KG1 (cell line): ENCODE results near the gene SFSWAP.
"Not testable (repeated sequence)": the region's sequence is repeated elsewhere in the genome, so short reads cannot be mapped to it uniquely, and the experiment has no call there.

Experiments used
- DNase-seq: peaks from one replicate; lab custom pipeline; 2025; lab: John Stamatoyannopoulos, UW

The SFSWAP gene

DNA sequence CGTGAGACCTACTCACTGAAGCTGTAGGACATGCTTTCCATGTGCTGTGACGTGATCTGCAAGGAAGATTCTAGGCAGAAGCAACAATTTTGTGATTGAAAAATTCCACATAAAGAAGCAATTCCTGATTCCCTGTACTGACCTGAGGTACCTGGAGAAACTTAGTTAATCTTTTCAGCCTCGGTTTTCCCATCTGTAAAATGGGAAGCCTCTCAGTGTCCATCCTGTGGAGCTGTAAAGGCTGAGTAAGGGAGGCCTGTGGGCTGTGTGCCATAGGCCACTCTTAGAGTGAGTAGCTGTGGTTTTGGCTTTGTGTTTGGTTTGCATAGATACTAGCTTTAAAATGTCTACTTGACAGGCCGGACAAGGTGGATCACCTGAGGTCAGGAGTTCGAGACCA lies 50.7 kb downstream of the SFSWAP start:
- DNase-seq: no peak

DNA sequence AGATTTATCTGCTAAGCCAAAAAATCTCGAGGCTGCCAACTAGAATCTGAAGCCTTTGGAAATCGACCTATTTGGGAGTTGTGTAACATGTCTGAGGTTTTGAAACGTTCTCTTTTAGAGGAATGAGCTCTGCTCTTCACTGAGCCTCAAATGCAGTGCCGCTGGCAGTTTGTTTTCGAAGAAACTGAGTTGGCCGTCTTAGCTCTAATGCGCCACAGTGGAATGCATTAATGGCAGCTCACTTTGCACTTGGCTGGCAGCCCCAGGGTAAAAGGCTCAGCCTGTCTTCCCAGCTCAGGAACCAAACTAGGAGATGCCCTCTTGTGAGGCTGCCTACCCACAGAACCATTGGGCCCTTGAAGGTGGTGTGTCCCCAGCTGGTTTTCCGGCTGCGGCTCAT lies 53.8 kb downstream of the SFSWAP start:
- no peak for DNase-seq

DNA sequence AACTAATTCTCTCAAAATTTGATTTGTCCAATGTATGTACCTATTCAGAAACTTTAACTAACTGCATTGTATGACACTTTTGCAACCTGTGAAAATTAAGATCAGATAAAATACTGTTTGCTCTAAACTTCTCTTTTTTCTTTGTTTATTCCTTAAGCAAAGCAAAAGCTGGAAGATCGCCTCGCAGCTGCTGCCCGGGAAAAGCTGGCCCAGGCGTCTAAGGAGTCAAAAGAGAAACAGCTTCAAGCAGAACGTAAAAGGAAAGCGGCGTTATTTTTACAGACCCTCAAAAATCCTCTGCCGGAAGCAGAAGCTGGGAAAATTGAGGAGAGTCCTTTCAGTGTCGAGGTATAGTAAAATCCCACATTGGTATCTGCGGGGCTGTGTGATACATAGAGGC lies 55.1 kb downstream of the SFSWAP start:
- DNase-seq: no peak

DNA sequence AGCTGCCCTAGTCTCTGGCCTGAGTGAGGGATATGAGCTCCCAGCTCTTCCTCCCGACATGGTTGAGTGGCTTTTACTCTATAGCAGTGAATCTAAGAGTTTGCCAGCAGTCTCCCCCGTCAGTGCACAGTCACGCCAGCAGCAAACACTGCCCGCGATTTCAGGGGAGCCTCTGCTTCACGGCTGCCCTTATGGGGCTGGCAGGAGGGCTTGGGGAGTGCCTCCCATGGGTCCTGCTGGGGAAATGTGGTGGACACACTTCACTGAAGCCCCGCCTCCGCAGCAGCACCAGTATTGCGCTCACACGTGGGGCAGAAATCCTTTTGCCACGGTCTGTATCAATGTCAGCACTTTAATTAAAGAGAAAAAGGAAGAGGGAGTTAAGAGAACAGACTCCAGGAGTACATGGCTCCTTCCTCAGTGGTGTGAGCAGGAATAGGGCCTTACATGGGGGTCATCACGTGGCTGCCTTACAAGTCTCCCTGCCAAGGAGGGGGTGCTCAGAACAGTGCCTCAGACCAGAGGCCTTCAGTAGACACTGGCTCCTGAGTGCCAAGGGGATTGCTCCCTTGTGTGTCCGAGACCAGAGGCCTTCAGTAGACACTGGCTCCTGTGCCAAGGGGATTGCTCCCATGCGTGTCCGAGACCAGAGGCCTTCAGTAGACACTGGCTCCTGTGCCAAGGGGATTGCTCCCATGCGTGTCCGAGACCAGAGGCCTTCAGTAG lies 55.7 kb downstream of the SFSWAP start:
- DNase-seq: no peak

DNA sequence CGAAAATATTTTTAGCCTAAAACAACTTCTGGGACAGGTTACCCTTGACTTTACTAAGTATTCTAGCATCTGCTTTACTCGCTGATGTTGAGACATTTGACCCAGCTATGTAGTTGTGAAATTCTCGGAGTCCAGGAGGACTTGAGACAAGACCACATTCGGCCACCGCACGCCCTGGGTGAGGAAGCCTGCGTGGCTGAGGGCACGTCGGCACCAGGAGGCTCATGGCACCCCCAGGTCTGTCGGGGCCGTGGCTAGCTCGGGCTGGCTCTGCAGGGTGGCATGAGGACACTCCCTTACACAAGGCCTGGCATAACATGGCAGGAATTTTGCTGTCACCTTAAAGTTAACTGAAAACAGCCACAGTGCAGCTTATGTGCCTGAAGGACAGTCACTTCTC lies 59.2 kb downstream of the SFSWAP start:
- no peak for DNase-seq

DNA sequence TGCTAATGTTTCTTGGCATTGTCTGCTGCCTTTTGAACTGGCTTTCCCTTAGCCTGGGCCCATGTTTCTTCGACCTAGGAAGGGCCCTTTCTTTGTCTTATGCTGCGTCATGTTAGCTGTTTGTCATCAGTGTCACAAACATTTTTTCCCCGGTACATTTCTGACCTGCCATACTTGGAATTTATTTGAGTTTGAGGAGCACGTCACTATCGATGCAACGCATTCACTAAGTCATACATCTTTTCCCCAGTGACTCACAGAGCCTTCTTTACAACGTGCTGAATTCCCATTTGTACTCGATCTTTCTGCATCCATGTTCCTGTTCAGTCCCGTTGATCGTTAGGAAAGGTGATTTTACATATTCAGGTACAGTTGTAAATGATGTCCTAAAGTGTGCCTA lies 61.1 kb downstream of the SFSWAP start:
- no peak for DNase-seq

DNA sequence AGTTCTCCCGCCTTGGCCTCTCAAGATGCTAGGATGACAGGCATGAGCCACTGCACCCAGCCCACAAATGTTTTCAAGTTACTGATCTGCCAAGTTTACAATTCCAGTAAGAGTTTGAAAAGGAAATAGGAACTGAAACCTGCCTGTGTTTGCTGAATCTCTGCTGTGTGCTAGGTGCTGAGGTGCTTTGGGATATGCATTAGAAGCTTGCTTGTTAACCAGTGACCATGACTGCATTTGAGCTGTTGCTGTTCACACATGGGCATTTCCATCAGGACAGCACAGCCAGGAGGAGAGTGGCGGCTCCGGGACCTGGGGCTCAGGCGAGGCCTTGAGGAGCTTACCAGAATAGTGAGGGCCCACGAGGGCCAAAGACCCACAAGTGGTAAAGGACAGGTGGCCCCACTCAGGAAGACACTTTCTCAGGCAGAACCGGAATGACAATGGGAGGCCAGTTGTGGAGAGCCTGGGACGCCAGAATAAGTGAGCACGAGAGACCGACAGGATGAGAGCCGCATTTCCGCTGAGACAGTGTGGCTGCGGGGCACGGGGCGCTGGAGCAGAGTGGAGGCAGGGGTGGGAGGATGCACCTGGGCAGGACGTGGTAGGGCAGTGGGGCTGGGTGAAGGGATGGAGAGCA lies 62.8 kb downstream of the SFSWAP start:
- no peak for DNase-seq

DNA sequence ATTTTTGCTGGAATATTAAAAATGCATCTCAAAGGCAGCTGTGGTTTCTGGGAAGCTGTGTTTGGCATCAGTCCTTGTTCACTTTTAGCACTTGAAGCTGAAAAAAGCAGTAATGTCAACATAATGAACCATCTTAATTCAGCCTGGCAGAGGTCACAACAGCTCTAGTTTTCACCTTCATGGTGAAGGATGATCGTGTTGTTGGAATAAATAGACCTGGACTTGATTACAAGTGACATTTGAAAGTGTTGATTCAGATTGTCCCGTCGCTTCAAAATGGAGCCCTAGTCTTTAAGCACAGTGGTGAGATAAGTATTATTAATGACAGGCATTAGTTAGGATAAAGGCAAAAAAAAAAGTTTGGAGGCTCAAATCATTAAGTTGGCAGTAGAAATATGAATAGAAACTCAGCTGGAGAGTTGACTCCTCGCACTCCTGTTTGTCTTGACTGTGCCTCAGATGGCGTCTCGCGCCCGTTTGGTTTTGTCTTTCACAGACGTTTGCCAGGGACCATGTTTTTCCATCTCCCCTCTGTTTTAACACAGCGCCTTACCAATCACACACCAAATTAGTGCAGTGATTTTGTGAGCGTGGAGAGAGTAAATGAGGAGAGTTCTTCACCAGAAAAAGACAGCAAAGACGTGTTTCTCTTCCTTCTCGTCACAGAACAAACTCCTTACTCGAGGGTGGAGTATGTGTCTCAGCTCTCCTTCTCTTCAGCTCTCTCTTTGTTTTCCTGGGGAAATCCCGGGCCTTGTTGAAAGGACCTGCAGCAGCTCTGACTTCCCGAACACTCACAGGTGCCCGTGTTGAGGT lies 63.9 kb downstream of the SFSWAP start:
- DNase-seq: no peak

DNA sequence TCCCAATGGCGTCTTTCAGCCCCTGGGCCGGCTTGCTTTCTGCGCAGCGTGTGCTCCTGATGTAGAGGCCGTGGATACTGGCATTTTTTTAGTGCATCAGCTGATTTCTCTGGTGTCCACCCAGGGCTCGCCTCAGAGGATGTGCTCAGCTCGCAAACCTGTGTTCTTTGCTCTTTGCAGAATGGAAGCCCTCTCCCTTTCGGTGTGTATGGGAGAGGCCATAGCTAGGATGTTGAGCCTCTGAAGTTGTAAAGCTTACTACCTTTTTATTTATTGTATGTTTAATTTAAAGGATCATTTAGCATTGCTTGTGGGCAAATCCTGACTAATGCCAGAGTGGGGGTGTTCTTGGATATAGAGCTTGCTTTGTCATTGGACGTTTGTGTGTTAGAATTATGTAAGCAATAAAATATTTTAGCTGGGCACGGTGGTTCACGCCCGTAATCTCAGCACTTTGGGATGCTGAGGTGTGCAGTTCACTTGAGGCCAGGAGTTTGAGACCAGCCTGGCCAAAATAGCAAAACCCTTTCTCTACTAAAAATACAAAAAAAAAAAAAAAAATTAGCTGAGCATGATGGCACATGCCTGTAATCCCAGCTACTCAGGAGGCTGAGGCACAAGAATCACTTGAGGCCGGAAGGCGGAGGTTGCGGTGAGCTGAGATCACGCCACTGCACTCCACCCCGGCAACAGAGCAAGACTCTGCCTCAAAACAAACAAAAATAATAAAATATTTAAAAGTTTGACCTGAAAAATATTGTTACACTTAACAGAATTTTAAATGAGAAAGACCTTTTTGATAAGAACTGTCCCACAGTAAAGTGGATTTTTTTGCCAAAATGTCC lies 64.7 kb downstream of the SFSWAP start:
- DNase-seq: no peak

DNA sequence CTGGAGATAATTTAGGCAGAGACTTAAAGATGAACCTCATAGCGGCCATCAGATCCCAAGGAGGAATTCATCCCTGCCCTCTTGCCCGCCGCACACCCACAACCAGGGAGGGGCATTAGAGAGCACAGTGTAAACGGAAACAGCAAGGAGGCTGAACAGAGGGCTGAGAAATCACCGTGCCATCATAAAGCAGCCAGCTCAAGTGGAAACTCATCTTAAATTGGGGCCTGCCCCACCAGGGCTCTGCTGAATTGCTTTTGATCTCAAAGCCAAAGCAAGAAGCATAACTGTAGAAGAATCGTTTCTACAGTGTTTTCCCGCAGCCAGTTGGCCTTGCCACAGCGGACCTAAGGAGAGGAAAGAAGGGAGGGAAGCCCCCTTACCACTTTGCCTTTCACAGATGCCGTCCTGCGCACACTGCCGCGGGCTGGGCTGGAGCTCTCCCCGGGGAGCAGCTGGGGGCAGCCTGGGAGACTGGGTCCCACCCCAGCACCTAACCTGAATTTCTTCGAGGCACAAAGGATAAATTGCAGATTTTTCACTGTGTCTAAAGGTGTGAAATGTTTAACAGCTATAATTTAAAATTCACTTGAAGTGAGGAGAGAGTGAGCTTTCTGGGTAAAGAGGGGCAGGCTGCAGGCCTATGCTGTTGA lies 65.5 kb downstream of the SFSWAP start:
- no peak for DNase-seq

DNA sequence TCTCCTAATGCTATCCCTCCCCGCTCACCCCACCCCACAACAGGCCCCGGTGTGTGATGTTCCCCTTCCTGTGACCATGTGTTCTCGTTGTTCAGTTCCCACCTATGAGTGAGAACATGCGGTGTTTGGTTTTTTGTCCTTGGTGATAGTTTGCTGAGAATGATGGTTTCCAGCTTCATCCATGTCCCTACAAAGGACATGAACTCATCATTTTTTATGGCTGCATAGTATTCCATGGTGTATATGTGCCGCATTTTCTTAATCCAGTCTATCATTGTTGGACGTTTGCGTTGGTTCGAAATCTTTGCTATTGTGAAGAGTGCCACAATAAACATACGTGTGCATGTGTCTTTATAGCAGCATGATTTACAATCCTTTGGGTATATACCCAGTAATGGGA lies 66.4 kb downstream of the SFSWAP start:
- not testable (repeated sequence) for DNase-seq

DNA sequence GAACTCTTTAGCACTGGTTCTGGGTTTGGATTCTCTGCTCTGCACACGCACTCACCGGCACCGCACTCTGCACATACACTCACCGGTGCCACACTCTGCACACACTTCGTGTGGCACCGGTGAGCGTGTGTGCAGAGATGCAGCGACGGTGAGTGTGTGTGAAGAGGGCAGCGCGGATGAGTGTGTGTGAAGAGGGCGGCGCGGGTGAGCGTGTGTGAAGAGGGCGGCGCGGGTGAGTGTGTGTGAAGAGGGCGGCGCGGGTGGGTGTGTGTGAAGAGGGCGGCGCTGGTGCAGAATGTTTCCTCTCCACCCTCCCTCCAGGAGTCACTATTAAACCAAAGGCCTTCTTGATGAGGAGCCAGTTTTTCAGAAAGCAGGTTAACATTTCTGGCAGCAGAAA lies 68.1 kb downstream of the SFSWAP start:
- DNase-seq: no peak

DNA sequence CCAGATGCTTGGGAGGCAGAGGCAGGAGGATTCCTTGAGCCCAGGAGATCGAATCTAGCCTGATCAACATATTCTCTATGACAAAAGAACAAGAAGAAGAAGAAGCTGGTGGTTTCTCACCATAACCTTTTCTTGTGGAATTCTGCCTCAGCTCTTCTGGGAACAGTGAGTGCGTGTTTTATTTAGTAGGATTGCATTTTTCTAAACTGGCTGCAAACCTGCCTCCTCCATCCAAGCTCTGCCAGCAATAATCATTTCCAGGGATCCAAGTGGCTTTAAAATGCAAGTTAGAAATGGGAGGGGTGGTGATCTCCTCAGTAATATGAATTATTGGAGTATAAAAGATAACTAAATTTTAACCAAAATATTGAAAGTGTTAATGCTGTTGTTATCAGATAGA lies 71.2 kb downstream of the SFSWAP start:
- no peak for DNase-seq

DNA sequence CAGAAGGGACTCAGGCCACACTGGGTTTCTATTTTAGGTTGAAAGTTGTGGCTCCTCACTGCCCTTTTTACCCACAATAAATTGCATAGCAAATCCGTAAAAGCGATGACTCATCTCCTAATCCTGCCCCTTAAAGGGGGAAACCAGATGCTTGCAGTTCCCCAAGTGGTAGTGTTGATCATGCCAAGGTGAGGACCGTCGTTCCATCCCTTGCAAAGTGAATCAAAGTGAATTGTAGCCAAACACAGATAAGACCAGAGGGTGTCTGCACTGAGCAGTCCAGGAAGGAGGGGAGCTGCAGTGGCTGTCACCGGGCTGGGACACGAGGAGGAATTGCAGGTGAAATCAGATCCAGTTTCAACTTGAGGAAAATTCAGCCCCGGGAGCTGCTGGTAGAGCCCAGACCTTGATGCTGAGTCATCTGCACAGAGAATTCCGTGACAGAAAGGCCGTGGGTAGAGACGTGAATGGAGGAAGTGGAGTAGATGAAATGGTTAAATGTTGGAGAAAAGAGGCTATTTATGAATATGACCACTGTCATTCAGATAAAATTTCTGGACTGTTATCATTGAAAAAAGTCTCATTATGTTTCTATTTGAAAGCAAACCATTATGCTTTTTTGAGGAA lies 73.1 kb downstream of the SFSWAP start:
- no peak for DNase-seq

DNA sequence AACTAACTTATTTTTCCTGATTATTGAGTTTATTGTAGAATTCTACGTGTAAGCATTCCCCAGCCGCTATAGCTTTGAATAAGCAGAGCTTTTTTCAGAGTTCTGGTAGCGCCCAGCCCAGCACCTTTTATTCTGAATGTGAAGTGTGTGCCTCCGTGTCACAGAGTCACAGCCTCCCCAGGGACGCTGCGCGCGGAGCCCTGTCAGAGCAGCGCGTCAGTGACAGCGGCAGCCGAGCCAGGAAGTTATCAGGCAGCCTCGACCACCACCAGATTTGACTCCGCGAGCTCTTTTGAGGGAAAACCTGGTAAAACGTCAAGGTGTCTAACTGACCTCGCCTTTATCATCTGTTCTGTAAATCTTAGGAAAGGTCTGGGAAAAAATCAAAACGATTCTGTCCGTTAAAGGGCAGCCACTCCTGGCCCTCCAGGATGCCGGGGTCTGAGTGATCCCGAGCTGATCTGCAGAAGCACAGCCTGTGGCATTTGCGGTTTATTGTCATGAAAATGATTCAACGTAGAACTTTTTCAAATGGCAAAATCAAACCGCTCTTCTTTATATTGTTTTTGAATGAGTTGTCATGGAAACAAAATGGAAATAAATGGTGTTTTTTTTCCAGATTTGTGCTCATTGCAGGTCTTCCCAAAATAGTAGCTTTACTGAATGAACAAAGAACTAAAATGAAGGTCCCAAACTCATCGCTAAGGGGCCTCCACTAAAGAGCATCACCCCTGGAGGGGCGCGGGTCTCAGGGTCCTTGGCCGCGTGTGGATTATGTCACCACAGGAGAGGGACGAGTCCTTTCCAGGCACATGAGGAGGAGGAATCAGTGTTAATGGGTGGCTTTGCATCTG lies 74.2 kb downstream of the SFSWAP start:
- no peak for DNase-seq

DNA sequence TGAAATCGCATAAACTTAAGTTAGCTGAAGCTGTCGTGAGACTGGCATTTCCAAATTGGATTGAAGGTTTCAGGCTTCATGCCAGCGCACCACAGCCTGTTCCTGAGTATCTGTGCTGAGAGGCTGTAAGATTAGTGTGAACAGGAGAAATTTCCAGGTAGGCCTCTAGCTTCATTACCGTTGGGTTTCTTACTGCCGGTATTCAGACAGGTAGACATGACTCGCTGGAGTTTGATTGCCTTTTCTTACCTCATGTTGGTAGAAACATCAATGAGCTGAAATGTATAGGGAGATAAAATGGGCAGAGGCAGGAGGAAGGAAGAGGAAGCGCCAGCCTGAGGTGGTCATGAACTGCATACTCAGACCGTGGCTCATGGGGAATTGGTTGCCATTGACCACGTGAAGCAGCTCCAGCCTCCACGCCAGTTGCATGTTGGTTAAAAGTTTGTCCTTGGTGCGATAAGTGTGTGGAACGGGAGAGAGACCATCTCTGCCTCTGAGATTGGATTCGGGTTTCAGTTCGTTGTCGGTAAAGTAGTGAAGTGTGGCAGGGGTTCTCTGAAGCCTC lies 75.0 kb downstream of the SFSWAP start:
- DNase-seq: no peak

DNA sequence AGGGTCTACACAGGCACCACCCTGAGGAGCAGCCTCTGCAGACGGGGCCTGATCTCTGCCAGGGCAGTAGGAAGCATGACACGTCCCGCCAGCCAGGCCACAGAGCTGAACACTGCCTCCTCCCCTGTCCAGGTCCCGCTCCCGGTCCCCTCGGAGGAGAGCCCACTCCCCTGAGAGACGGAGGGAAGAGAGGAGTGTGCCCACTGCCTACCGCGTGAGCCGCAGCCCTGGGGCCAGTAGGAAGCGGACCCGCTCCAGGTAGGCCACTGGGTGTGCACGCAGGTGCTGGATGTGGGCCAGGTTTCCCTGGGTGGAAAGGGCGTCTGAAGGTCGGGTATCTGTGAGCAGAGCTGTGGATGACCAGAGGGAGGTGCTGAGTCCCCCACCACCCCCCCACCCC lies 75.4 kb downstream of the SFSWAP start:
- DNase-seq: no peak

DNA sequence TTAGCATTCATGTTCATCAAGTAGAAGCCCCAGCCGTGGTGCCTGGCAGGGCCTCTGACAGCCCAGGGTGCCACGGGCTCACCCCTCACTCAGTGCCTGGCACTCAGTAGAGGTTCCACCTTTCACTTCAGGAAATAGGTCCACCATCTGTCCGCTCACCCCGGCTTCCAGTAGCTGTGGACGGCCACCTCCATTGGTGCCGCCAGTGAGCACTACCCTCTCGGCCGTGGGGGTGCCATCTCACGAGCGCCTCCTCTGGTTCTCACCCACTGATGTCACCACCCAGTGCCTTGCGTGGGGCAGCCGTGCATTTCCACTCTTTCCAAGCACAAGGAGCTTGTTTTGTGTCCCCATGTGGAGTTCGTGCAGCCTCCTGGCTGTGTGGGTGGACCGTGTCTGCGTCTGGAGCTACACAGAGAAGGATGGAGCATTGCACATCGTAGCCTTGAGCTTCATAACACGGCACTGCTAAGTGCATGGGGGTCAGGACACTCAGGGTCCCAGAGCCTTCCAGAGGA lies 76.3 kb downstream of the SFSWAP start:
- DNase-seq: no peak

DNA sequence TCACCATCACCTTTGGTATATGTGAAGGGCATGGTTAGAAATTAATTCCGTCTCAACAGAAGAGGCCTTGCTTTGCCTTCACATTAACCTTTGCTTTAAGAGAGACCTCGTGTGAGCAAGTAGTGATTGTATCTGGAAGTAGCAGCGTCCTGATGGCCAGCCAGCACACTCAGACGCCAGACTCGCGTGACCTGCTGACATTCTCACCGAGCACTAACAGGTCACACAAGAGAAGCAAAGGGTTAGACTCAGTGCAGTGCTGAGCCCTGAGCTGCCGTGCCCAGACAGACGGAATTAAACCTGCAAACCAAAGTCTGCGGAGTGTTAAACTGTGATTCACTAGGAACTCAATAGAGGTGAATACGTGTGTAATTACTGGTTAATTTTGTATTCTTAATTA lies 77.2 kb downstream of the SFSWAP start:
- DNase-seq: no peak

DNA sequence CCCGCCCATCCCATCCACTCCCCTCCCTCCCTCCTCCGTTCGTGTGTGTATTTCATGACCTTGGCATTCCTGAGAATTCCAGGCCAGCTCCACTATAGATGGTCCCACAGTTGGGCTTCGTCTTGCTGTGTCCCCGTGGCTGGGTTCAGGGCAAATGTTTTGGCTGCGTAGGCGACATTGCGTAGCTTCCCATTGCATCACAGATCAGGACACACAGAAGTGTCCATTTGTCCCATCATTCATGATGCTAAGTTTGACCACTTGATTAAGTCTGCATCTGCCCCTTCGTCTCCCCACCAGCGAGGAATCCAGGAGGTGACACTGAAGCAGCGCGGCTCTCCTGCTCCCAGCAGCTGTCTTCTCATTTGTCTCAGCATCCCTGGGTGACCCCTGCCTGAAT lies 78.7 kb downstream of the SFSWAP start:
- DNase-seq: no peak
